BJ (cell line): ENCODE results near the gene SAXO2. TPM values are rescaled to one million over a fixed set of nuclear protein-coding genes. Genes with fewer than 3 reads are reported as not detected.
"Not testable (repeated sequence)": the region's sequence is repeated elsewhere in the genome, so short reads cannot be mapped to it uniquely, and the experiment has no call there.

ENCODE experiments used
- CTCF ChIA-PET: fragments of 350-600 bp; formaldehyde crosslinking; extraction: SDS; loops from one replicate; lab custom pipeline; 2021; ENCODE audit warnings: antibody characterized with exemption, inconsistent platforms; lab: Yijun Ruan, JAX
- POLR2A ChIA-PET: fragments of 300-600 bp; sonication (Branson Sonifier 250); formaldehyde crosslinking; extraction: SDS; loops from one replicate; lab custom pipeline; 2021; ENCODE audit warnings: antibody characterized with exemption; lab: Charles Lee
- DNase-seq: peaks from one replicate; pipeline ENCODE4 v3.0.0-alpha.2; 2011; ENCODE audit warnings: low read depth
- H3K27me3 ChIP-seq: 2 replicates; pipeline ENCODE4 v1.6.0; 2011; ENCODE audit warnings: low read length; ENCODE audit not compliant: control insufficient read depth, insufficient read depth
- H3K36me3 ChIP-seq: 2 replicates; pipeline ENCODE4 v1.5.1; 2011; ENCODE audit warnings: low read length; ENCODE audit not compliant: control insufficient read depth, insufficient read depth
- H3K4me3 ChIP-seq: 2 replicates; pipeline ENCODE4 v1.5.1; 2011; ENCODE audit warnings: low read depth, mild to moderate bottlenecking, control low read depth, low read length
- polyA plus RNA-seq: library from polyadenylated mRNA; depleted of rRNA; stranded (reverse); fragments of >200 nt; gene quantifications from 2 replicates; pipeline ENCODE4 v1.2.3, GENCODE V29; 2011
- TF ChIP-seq, protein P1 (sequence below): IDR thresholded peaks from 2 replicates; pipeline ENCODE4 v1.5.1; 2011; ENCODE audit warnings: low read depth, mild to moderate bottlenecking, control low read depth, inconsistent platforms, low read length, moderate library complexity; ENCODE audit not compliant: insufficient read depth

SAXO2 gene
- polyA plus RNA-seq, 1 experiment, result 0.49 TPM

- DNase-seq, result no peak
- ChIA-PET POLR2A (no interaction called here), CTCF (no interaction called here)
- peaks cover 3% of the 10 kb centered on the region; the same call in 1 of the 2 replicates for H3K27me3 ChIP-seq
- TF ChIP-seq, protein P1, sequence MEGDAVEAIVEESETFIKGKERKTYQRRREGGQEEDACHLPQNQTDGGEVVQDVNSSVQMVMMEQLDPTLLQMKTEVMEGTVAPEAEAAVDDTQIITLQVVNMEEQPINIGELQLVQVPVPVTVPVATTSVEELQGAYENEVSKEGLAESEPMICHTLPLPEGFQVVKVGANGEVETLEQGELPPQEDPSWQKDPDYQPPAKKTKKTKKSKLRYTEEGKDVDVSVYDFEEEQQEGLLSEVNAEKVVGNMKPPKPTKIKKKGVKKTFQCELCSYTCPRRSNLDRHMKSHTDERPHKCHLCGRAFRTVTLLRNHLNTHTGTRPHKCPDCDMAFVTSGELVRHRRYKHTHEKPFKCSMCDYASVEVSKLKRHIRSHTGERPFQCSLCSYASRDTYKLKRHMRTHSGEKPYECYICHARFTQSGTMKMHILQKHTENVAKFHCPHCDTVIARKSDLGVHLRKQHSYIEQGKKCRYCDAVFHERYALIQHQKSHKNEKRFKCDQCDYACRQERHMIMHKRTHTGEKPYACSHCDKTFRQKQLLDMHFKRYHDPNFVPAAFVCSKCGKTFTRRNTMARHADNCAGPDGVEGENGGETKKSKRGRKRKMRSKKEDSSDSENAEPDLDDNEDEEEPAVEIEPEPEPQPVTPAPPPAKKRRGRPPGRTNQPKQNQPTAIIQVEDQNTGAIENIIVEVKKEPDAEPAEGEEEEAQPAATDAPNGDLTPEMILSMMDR, result no peak
- H3K36me3 ChIP-seq, result no peaks in the 10 kb centered on the region
- H3K4me3 ChIP-seq, result no peak overlapping the region
Measured at GRCh38 chr15:82312586-82313349, 50.1 kb downstream of the SAXO2 start.

DNA sequence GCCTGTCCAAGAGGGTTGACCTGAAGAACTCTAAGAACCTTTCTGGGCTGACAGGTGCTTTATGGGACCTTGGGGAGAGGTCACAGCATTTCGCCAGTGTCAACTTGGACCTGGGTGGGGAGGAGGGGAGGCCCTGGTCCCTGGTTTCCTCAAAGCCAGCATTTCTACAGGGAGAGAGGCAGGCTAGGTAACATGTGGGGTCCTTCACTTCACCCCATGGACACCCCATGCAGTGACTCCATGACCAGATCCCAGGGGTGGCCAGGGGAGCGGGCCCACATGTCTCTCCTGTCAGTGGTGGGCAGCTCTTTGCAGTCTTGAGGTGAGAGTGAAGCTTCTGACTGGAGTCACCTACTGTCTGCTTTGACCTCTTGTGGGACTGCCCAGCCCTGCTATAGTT lies 50.8 kb downstream of the SAXO2 start:
- POLR2A ChIA-PET, result no interaction called here
- TF ChIP-seq, protein P1, result no peak
- Histone ChIP-seq H3K27me3 (0 out of 2 replicates have a peak, but pooled peaks cover 2% of the 10 kb centered on the region), H3K36me3 (no peaks in the 10 kb centered on the region), H3K4me3 (no peak overlapping the region)
- CTCF ChIA-PET, result no interaction called here
- no peak for DNase-seq

- H3K27me3 ChIP-seq, CTCF ChIA-PET, H3K4me3 ChIP-seq, H3K36me3 ChIP-seq, POLR2A ChIA-PET, DNase-seq: not testable (repeated sequence)
Measured at GRCh38 chr15:82313951-82314768, 51.5 kb downstream of the SAXO2 start.

GRCh38 chr15:82314769-82315518 lies 52.3 kb downstream of the SAXO2 start:
- H3K27me3 ChIP-seq, result no peaks in the 10 kb centered on the region
- POLR2A ChIA-PET, result no interaction called here
- no peaks in the 10 kb centered on the region for H3K36me3 ChIP-seq
- TF ChIP-seq, protein P1, result no peak
- CTCF ChIA-PET, result no interaction called here
- no peak for DNase-seq
- H3K4me3 ChIP-seq, result no peak overlapping the region

DNA sequence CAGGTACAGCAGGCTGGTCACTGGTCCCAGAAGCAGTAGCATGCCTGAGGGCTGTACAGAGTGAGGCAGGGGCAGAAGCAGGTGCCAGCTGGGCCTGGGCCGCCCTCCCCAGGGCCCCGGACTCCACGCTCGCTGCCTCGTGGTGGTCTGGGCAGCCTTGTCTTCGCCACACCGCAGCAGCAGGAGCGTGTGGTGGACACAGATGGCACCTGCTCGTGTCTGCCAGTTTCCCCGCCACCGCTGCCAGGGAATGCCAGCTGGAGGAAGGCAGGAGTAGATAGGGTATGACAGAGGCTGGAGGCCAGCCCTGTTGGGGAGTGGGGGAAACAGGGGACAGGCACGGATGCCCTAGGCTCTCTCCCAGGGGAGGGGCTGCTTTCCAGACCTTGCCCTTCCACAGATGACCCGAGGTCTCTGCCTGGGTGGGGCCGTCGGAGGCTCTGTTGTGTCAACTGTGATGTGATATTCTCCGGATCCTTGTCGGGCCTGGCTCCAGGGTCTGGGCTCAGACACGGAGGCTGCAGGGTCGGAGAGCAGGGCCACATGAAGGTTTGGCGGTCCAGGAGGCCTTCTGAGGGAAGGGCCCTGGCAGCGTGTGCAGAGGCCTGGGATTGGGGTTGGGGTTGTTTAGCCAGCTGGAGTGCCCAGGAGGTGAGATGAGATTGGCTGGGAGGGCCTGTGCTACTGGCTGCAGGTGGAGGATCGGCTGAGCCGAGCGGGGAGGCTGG lies 53.1 kb downstream of the SAXO2 start:
- no peak overlapping the region for H3K4me3 ChIP-seq
- TF ChIP-seq, protein P1, result no peak
- CTCF ChIA-PET, result no interaction called here
- no peak for DNase-seq
- H3K36me3 ChIP-seq, result no peaks in the 10 kb centered on the region
- H3K27me3 ChIP-seq, result no peaks in the 10 kb centered on the region
- POLR2A ChIA-PET, result no interaction called here

DNA sequence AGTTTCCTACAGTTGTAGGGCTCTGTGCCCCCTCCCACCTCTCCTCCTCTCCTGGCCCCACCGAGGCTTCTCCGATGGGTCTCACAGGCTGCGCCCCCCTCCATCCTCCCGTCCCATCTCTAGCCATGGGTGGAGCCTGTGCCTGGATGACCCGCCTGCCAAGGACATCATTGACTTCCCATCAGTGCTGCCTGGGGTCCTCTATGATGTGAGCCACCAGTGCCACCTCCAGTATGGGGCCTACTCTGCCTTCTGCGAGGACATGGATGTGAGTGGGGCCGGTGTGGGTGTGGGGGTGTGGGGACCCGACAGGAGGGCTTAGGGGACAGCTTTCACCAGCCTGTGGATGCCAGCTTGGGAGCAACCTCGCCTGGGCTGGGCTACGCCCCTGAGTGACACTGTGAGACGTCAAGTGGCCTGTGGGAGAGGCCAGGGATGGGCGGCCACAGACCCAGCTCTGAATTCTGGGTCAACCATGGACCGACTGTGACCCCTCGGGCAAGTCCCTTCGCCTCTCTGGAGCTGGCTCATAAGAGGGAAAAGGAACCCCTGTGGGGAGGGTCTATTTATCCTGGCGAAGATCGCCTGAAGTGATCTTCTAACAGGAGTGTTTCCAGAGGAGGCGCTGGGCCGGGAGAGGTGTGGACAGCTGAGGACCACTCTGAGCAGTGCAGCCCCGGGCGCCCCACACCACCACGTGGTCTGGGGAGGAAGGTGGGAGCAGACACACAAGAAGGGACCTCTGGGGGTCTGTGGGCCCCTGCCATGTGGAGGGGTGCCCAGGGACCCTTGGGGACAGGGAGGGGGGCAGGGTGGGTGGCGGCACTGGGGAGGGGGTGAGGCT lies 53.9 kb downstream of the SAXO2 start:
- POLR2A ChIA-PET, result not testable (repeated sequence)

More for the DNA sequence above, 53.9 kb downstream of the SAXO2 start:
- H3K36me3 ChIP-seq, H3K27me3 ChIP-seq, DNase-seq, H3K4me3 ChIP-seq, CTCF ChIA-PET: not testable (repeated sequence)
